Effector memory CD4-positive, alpha-beta T cell (primary cell): ENCODE data around the gene ARHGEF37.

Experiments used
- DNase-seq, 3 donors: peaks; one replicate each; pipeline ENCODE4 v3.0.0-alpha.2; 2020
- H3K27ac ChIP-seq: 2 replicates; pipeline ENCODE4 v1.7.0; 2013; ENCODE audit warnings: mild to moderate bottlenecking, low read length, moderate library complexity; ENCODE audit not compliant: insufficient read depth, poor library complexity, severe bottlenecking
- H3K27me3 ChIP-seq: replicated peaks from 2 replicates; pipeline ENCODE4 v1.7.0; 2013; ENCODE audit warnings: mild to moderate bottlenecking, low read length; ENCODE audit not compliant: insufficient read depth, control insufficient read depth, poor library complexity, severe bottlenecking
- H3K36me3 ChIP-seq: 2 replicates; pipeline ENCODE4 v1.7.0; 2013; ENCODE audit warnings: mild to moderate bottlenecking, low read length, moderate library complexity; ENCODE audit not compliant: control insufficient read depth, insufficient read depth
- H3K4me1 ChIP-seq: 2 replicates; pipeline ENCODE4 v1.7.0; 2013; ENCODE audit warnings: low read length, mild to moderate bottlenecking; ENCODE audit not compliant: control insufficient read depth, insufficient read depth, poor library complexity, severe bottlenecking
- H3K4me3 ChIP-seq: 2 replicates; pipeline ENCODE4 v1.7.0; 2013; ENCODE audit warnings: low read length, low read depth, mild to moderate bottlenecking; ENCODE audit not compliant: insufficient read depth, poor library complexity, severe bottlenecking
- H3K9me3 ChIP-seq: 2 replicates; pipeline ENCODE4 v1.7.0; 2013; ENCODE audit warnings: mild to moderate bottlenecking, low read length, moderate library complexity; ENCODE audit not compliant: control insufficient read depth

The ARHGEF37 gene

DNA sequence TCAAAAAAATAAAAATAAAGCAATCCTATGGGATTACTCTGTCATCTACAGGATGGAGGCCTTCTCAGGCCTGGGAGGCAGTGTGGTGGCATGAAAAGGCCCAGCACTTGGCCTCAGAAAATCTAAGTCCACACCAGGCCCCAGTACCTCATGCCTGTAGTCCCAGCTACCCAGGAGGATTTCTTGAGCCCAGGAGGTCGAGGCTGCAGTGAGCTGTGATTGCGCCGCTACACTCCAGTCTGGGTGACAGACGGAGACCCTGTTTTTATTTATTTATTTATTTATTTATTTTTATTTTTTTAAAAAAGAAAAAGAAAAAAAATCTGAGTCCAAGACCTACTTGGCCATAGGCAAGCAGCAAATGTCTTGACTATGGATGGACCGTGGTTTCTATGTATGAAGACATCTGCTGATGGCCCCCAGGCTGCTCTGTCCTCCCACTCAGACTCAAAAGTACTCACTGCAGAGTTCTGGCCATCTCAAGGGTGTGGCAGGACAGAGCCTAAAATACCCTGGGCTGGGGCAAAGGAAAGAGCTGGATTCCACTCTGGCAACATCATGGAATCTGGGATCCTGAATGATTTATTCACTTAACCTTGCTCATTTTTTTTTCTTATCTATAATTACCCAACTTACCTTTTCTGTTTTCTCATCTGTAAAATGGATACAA, 55.0 kb downstream of the ARHGEF37 start:
- H3K36me3 ChIP-seq, result no peaks in the 10 kb centered on the region
- H3K4me3 ChIP-seq, result no peak overlapping the region
- DNase-seq, result no peak
- no peak overlapping the region for H3K27ac ChIP-seq
- H3K9me3 ChIP-seq, result no peaks in the 10 kb centered on the region
- H3K4me1 ChIP-seq, result no peaks in the 10 kb centered on the region
- H3K27me3 ChIP-seq, result no peaks in the 10 kb centered on the region

DNA sequence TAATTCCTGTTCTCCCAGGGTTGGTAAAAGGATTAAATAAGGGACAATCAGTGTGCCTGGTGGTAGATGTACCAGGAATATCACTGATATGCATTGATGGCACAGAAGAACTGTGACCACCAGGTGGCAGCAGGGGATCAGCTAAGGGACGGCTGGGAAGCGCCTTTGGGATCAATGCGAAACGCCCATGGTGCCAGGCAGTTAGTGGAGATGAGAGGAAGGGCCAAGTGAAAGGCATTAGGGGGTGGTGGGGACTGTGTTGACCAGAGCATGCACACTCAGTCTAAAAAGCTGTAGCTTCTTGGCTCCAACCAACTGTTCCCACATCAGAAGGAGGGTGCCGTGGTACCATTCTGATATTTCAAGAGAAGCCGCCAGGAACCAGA, 55.6 kb downstream of the ARHGEF37 start:
- H3K9me3 ChIP-seq, result no peaks in the 10 kb centered on the region
- H3K36me3 ChIP-seq, result no peaks in the 10 kb centered on the region
- no peak overlapping the region for H3K4me3 ChIP-seq
- H3K27me3 ChIP-seq, result no peaks in the 10 kb centered on the region
- peak in 2 of 3 donors; percentile 7 to 31 for DNase-seq
- no peak overlapping the region for H3K27ac ChIP-seq
- H3K4me1 ChIP-seq, result no peaks in the 10 kb centered on the region

DNA sequence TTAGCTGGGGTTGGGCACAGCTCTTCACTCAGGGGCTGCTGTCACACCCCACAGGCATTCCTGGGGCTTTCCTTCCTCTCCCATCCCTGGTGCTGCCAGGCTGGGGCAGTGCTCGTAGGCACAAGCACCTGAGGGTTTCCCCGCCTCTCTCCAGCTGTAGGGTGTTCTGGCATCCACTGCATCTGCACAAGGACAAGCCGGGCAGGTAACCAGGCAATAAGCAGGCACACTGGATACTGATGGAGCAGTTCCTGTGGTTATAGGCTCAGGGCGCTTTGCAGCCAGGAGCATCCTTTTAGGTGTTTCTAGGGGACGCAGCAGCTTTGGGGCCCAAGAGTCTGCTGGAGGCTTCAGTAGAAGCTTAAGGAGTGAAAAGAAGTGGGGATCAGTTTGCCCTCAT, 56.8 kb downstream of the ARHGEF37 start:
- Histone ChIP-seq H3K4me3 (no peak overlapping the region), H3K4me1 (no peaks in the 10 kb centered on the region), H3K27ac (no peak overlapping the region), H3K27me3 (no peaks in the 10 kb centered on the region), H3K9me3 (no peaks in the 10 kb centered on the region), H3K36me3 (no peaks in the 10 kb centered on the region)
- DNase-seq, result no peak

GRCh38 chr5:149638546-149639241, 57.4 kb downstream of the ARHGEF37 start:
- Histone ChIP-seq H3K27me3 (no peaks in the 10 kb centered on the region), H3K4me1 (no peaks in the 10 kb centered on the region), H3K36me3 (no peaks in the 10 kb centered on the region), H3K27ac (no peak overlapping the region), H3K9me3 (no peaks in the 10 kb centered on the region), H3K4me3 (no peak overlapping the region)
- no peak for DNase-seq

- Histone ChIP-seq H3K4me1 (no peaks in the 10 kb centered on the region), H3K27me3 (no peaks in the 10 kb centered on the region), H3K4me3 (no peak overlapping the region), H3K36me3 (no peaks in the 10 kb centered on the region), H3K9me3 (no peaks in the 10 kb centered on the region), H3K27ac (no peak overlapping the region)
- no peak for DNase-seq
These were observed 58.4 kb downstream of the ARHGEF37 start for GRCh38 chr5:149639737-149640136.

DNA sequence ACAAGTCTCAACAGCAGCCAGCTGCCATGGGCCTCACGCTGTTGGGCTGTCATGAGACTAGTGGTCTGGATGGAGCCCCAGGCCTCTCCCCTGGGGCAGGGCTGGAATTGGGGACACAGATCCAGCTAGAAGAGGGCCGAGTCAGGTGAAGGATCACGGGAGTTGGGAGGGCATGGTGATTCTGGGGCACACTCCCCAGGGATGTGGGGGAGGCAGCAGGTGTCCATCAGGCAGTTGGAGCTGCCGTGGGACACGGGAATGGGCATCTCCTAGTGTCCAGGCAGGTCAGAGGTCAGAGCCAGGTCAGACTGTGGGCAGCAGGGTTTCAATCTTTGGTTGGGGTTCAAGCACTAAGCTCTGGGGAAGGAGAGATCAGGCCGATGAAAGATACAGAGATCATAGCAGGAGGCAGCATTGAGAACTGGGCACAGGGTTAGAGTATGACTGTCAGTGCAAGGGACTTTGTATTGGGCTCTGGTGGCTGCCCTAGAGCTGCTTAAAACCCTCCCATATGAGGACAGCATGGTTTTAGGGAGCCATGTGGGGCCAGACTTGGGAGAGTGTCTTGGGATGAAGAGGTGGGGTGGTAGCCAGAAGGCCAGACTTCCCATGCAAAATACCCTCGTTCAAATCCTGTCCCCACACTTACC, 59.2 kb downstream of the ARHGEF37 start:
- no peaks in the 10 kb centered on the region for H3K27me3 ChIP-seq
- no peaks in the 10 kb centered on the region for H3K36me3 ChIP-seq
- H3K4me3 ChIP-seq, result no peak overlapping the region
- H3K9me3 ChIP-seq, result no peaks in the 10 kb centered on the region
- H3K4me1 ChIP-seq, result no peaks in the 10 kb centered on the region
- DNase-seq, result no peak
- H3K27ac ChIP-seq, result no peak overlapping the region

GRCh38 chr5:149641000-149641576, 59.8 kb downstream of the ARHGEF37 start:
- DNase-seq, result no peak
- no peaks in the 10 kb centered on the region for H3K27me3 ChIP-seq
- H3K27ac ChIP-seq, result no peak overlapping the region
- H3K36me3 ChIP-seq, result no peaks in the 10 kb centered on the region
- H3K4me3 ChIP-seq, result no peak overlapping the region
- no peaks in the 10 kb centered on the region for H3K4me1 ChIP-seq
- no peaks in the 10 kb centered on the region for H3K9me3 ChIP-seq

GRCh38 chr5:149641600-149641999, 60.3 kb downstream of the ARHGEF37 start:
- H3K36me3 ChIP-seq, result no peaks in the 10 kb centered on the region
- H3K27ac ChIP-seq, result no peak overlapping the region
- H3K9me3 ChIP-seq, result no peaks in the 10 kb centered on the region
- no peaks in the 10 kb centered on the region for H3K27me3 ChIP-seq
- H3K4me3 ChIP-seq, result no peak overlapping the region
- H3K4me1 ChIP-seq, result no peaks in the 10 kb centered on the region
- no peak for DNase-seq

- H3K9me3 ChIP-seq, result no peaks in the 10 kb centered on the region
- no peaks in the 10 kb centered on the region for H3K36me3 ChIP-seq
- no peaks in the 10 kb centered on the region for H3K4me1 ChIP-seq
- no peaks in the 10 kb centered on the region for H3K27me3 ChIP-seq
- no peak overlapping the region for H3K27ac ChIP-seq
- no peak for DNase-seq
- no peak overlapping the region for H3K4me3 ChIP-seq
These were observed 62.5 kb downstream of the ARHGEF37 start for GRCh38 chr5:149643781-149644180.

DNA sequence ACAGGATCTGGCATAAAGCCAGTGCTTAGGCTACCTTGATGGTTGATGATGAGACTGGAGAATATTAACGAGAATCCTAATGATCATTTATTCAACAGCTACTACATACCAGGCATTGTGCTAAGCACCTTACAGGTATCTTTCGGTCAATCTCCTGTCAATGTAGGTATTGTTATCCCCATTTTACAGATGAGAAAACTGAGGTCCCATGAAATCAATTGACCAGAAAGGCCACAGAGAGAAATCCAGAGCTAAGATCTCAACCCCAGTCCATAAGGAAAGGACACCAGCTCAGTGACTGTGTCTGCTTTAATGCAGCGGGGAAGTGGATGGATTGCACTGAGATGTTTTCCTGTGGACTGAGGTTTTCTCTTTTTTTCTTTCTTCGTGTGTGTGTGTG, 63.3 kb downstream of the ARHGEF37 start:
- DNase-seq, result no peak
- Histone ChIP-seq H3K9me3 (no peaks in the 10 kb centered on the region), H3K27ac (no peak overlapping the region), H3K4me1 (no peaks in the 10 kb centered on the region), H3K4me3 (no peak overlapping the region), H3K27me3 (no peaks in the 10 kb centered on the region), H3K36me3 (no peaks in the 10 kb centered on the region)
